Measurements from ENCODE around the gene CYP4B1.

GRCh38 chr1:46767649-46768282 is 31.1 kb upstream of the CYP4B1 start:
- no peak for TF ChIP-seq CTCF (IDR thresholded peaks at IDR 0.05)
- no peak for TF ChIP-seq POLR2AphosphoS5 (IDR thresholded peaks at IDR 0.05)
